Measurements from ENCODE around the gene MGA. TPM values are rescaled to one million over a fixed set of nuclear protein-coding genes. Genes with fewer than 3 reads are reported as not detected.
A peak's percentile ranks its signal among the peaks of the same experiment; 100 is the strongest.

MGA gene
- polyA plus RNA-seq, 4 donors, result 31.7 to 35.2 (median 33.2) TPM

GRCh38 chr15:41804361-41804760 lies 144.2 kb downstream of the MGA start:
- DNase-seq (ENCODE audit: low read depth in 4 of 4, low spot score in 3 of 4), result no peak

- no peak for DNase-seq (ENCODE audit: low read depth in 4 of 4, low spot score in 3 of 4)
Observed at GRCh38 chr15:41804916-41805666, 144.9 kb downstream of the MGA start.

GRCh38 chr15:41805711-41806110 lies 145.5 kb downstream of the MGA start:
- DNase-seq (ENCODE audit: low read depth in 4 of 4, low spot score in 3 of 4), result no peak

- no peak for DNase-seq (ENCODE audit: low read depth in 4 of 4, low spot score in 3 of 4)
Observed at GRCh38 chr15:41806291-41807181, 146.3 kb downstream of the MGA start.

DNA sequence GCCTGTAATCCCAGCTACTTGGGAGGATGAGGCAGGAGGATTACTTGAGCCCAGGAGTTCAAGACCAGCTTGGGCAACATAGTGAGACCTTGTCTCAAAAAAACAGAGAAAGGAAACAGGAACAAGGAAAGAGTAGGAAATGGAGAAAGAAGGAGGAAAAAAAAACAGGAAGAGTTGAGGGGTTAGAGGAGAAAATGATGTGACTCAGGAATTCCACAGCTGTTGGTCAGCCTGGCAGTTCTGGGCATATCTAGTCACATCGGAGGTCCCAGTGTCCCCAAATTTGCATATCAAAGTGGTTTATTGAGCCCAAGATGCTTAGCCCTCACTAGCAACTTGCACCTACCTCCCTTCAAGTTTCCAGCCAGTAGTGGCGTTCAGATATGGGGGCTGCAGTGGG lies 148.9 kb downstream of the MGA start:
- DNase-seq (ENCODE audit: low read depth in 4 of 4, low spot score in 3 of 4), result no peak

DNA sequence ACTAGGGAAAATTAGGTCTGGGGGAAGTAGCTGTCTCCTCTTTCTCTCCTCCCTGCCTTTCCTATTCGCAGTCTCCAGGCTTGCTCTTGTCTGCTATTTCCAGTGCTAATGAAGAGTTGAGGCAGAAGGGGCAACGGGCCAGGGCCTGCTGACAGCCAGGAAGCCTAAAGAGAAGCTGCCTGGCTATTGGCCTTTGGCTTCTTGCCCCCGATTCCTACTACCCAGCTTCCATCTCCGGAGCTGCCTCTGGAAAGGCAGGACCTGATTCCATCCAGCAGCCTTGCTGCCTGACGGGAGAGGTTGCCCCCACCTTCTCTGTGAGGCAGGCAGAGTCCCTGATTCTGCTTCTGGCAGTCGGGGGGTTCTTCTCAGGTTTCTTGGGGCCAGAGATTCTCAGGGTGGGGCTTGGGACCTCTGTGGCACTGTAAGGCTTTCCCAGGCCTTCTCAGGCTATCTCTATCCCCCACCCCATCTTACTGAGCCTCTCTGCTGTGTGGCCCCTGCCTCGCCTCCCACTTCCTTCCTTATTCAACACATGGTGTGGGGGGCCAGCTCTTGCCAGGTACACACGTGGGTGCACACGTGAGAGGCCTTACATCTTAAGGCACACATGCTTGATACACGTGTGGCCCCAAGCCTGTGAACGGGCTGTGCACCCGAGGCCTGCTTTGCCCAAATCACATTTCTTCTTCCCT lies 149.5 kb downstream of the MGA start:
- DNase-seq (ENCODE audit: low read depth in 4 of 4, low spot score in 3 of 4), result no peak

DNA sequence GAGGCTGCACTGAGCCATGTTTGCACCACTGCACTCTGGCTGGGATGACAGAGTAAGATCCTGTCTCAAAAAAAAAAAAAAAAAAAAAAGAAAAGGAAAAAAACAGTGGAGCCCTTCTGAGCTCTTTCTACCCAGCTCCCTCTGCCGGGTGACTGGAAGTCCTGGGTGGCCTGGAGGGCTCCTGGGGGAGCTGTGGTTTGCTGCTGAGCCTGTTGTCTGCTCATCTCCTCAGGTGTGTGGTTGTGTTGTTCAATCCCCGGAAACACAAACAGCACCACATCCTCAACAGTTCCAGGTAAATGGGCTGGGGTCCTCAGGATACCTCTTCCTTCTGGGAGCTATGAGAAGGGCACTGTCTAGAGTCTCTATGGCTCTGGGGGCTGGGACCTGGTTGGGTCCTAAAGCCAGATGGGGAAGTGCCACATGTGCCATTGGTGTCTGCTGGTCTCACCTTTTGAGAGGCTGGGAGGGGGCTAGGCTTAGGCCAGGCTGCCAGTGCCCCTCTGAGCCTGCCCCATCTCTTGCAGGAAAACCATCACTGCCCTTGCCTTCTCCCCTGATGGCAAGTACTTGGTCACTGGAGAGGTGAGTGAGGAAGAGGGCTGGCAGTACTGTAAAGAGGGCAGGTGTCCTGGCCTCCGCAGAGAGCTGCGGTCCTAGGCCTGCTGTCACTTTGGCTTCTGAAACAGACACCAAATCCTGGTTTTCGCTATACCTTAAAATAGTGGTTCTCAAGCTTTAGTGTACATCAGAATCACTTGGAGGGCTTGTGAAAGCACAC lies 150.6 kb downstream of the MGA start:
- DNase-seq (ENCODE audit: low read depth in 4 of 4, low spot score in 3 of 4), result no peak

DNA sequence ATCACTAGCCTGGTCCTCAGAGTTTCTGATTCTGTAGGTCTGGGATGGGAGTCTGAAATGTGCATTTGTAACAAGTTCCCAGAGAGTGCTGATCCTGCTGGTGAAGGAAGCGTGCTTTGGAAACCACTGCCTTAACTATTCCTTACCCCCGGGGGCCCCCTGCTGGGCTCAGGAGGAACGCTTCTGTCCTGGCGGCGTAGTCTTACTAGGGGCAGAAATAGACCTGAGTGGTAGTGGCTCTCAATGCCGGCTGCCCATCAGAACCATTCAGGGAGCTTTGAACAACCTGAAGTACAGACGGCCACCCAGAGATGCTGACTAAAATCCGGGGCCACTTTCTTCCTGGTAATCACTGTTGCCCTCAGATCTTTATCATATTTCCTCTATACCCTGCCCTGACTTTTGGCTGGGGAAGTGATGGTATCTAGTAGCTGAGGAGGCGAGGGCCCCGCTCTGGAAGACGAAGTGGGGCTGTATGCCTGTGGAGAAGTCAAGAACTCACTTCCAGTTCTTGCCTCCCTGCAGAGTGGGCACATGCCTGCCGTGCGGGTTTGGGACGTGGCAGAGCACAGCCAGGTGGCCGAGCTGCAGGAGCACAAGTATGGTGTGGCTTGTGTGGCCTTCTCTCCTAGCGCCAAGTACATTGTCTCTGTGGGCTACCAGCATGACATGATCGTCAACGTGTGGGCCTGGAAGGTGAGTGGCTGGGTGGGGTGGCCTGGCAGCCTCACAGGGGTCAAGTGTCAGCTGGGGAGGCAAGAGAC lies 151.4 kb downstream of the MGA start:
- peak; percentile 57 to 69 (median 62) for DNase-seq (ENCODE audit: low read depth in 4 of 4, low spot score in 3 of 4)

DNA sequence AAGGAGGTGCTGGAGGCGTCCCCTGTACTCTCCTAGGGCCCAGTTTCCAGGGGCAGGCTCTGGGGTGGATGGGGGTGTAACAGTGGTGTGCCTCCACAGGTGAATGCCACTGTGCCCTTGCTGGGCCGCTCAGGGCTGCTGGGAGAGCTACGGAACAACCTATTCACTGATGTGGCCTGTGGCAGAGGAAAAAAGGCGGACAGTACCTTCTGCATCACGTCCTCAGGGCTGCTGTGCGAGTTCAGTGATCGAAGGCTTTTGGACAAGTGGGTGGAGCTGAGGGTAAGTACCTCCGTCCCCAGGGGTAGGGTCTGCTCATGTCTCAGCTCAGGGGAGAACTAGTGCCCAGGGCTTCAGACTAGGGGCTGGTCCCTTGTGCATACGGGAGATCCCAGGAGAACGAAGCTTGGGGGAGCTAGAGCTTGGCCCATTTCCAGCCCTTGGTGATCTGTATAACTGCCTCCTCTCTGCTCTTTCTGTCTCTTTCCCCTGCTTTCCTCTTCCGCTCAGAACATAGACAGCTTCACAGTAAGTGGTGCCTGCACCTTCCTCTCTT lies 152.7 kb downstream of the MGA start:
- no peak for DNase-seq (ENCODE audit: low read depth in 4 of 4, low spot score in 3 of 4)

DNA sequence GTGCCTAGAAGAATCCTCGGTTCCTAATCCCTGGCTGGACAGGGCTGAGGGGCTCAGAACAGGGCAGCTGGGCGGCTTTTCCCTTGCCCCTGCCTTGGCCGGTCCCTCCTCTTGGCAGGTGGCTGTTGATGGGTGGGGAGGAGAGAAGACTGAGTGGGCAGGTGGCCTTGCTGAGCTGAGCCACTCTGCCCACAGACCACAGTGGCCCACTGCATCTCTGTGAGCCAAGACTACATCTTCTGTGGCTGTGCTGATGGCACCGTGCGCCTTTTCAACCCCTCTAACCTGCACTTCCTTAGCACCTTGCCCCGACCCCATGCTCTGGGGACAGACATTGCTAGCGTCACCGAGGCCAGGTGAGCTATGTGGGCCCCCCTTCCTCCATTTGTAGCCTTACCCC lies 153.2 kb downstream of the MGA start:
- no peak for DNase-seq (ENCODE audit: low read depth in 4 of 4, low spot score in 3 of 4)

- no peak for DNase-seq (ENCODE audit: low read depth in 4 of 4, low spot score in 3 of 4)
Observed at GRCh38 chr15:41814534-41814933, 154.3 kb downstream of the MGA start.

DNA sequence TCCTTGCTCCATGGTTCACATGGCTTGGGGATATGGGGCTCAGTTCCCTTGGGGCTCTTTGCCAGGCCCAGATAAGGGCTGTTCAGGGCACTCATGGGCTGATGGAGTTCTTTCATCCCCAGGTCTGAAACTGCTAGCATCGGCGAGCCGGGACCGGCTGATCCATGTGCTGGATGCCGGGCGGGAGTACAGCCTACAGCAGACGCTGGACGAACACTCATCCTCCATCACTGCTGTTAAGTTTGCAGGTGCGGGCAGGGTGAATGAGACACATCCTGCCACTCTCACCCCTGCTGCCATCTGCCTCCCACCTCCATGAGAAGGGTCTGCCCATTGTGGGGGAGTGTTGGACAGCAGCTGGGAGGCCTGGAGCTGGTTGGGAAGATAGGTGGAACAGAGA lies 156.6 kb downstream of the MGA start:
- no peak for DNase-seq (ENCODE audit: low read depth in 4 of 4, low spot score in 3 of 4)

GRCh38 chr15:41817327-41817726 lies 157.1 kb downstream of the MGA start:
- no peak for DNase-seq (ENCODE audit: low read depth in 4 of 4, low spot score in 3 of 4)

DNA sequence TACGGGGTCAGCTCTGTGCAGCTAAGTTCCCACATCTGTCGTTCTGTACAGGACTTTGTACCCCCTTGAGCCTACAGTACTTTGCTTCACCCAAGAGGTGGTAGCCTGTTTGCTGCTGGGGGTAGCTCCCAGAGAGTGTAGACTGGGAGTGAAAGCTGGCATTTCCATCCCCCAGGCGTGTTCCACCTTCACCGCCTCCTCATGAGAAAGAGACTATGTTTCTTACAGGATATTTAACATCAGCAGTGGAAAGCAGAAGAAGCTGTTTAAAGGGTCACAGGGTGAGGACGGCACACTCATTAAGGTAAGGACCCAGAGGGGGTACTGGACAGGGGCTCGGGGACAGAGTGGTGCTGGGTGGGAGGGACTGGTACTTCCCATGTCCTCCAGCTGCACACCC lies 157.6 kb downstream of the MGA start:
- no peak for DNase-seq (ENCODE audit: low read depth in 4 of 4, low spot score in 3 of 4)

- DNase-seq (ENCODE audit: low read depth in 4 of 4, low spot score in 3 of 4), result no peak
Observed at GRCh38 chr15:41819455-41820050, 159.3 kb downstream of the MGA start.

- no peak for DNase-seq (ENCODE audit: low read depth in 4 of 4, low spot score in 3 of 4)
Observed at GRCh38 chr15:41820791-41821423, 160.7 kb downstream of the MGA start.

DNA sequence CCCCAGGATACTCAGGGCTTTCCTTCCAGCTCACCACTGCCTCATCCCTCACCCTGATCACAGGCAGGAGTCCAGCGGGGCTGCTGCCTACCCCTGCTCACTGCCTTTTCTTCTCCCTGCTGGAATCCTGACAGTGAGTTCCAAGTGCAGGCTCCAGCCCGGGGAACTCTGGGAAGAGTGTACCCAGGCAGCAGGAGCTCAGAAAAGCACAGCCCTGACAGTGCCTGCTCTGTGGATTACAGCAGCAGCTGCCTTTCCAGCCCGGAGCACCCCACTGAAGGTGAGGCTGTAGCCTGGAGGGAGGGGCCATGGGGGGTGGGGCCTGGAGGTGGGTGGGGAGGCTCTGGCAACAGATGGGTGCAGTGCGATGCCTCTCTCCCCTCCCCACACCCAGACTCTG lies 161.6 kb downstream of the MGA start:
- no peak for DNase-seq (ENCODE audit: low read depth in 4 of 4, low spot score in 3 of 4)

- no peak for DNase-seq (ENCODE audit: low read depth in 4 of 4, low spot score in 3 of 4)
Observed at GRCh38 chr15:41822471-41822870, 162.3 kb downstream of the MGA start.

Data from right renal pelvis (tissue), 4 donors.